Activated naive CD4-positive, alpha-beta T cell treated with anti-CD3 and anti-CD28 coated beads, Interleukin-2, amount 10 ng/mL, durations not matched to agents 7 days and 5 days (primary cell): ENCODE data around the gene MCC.

ENCODE experiments used
- CTCF ChIA-PET: fragments of 350-600 bp; sonication (Branson Sonifier 250); formaldehyde crosslinking; loops from one replicate; lab custom pipeline; 2021; ENCODE audit warnings: antibody characterized with exemption; lab: Charles Lee
- DNase-seq: peaks from one replicate; pipeline ENCODE4 v3.0.0-alpha.2; 2020
- H3K27ac Mint-ChIP-seq: one replicate; pipeline ENCODE4 v1.8.0; 2021; ENCODE audit warnings: mild to moderate bottlenecking, moderate library complexity, mixed read lengths
- H3K27me3 Mint-ChIP-seq: one replicate; pipeline ENCODE4 v1.8.0; 2021; ENCODE audit warnings: mild to moderate bottlenecking, mixed read lengths
- H3K36me3 Mint-ChIP-seq: one replicate; pipeline ENCODE4 v1.8.0; 2021; ENCODE audit warnings: mixed read lengths
- H3K4me1 Mint-ChIP-seq: one replicate; pipeline ENCODE4 v1.8.0; 2021; ENCODE audit warnings: mixed read lengths
- H3K4me3 Mint-ChIP-seq: one replicate; pipeline ENCODE4 v1.8.0; 2021; ENCODE audit warnings: mild to moderate bottlenecking, moderate library complexity, mixed read lengths
- H3K9me3 Mint-ChIP-seq: one replicate; pipeline ENCODE4 v1.8.0; 2021; ENCODE audit warnings: mixed read lengths

MCC gene

GRCh38 chr5:113027015-113027414 lies 461.2 kb downstream of the MCC start:
- CTCF ChIA-PET: no interaction called here
- Mint-ChIP-seq H3K4me3 (no peak overlapping the region), H3K27ac (peak overlapping the region; percentile 64), H3K36me3 (peaks cover 47% of the 10 kb centered on the region), H3K4me1 (peaks cover 27% of the 10 kb centered on the region), H3K9me3 (no peaks in the 10 kb centered on the region), H3K27me3 (no peaks in the 10 kb centered on the region)
- DNase-seq: no peak

- DNase-seq: no peak
- H3K4me1 Mint-ChIP-seq: peaks cover 34% of the 10 kb centered on the region
- H3K27ac Mint-ChIP-seq: no peak overlapping the region
- H3K36me3 Mint-ChIP-seq: peaks cover 54% of the 10 kb centered on the region
- CTCF ChIA-PET: no interaction called here
- no peaks in the 10 kb centered on the region for H3K27me3 Mint-ChIP-seq
- no peaks in the 10 kb centered on the region for H3K9me3 Mint-ChIP-seq
- H3K4me3 Mint-ChIP-seq: no peak overlapping the region
Measured at GRCh38 chr5:113026211-113026610, 462.0 kb downstream of the MCC start.

- CTCF ChIA-PET: no interaction called here
- DNase-seq: no peak
- H3K36me3 Mint-ChIP-seq: peaks cover 60% of the 10 kb centered on the region
- no peaks in the 10 kb centered on the region for H3K27me3 Mint-ChIP-seq
- peak overlapping the region; percentile 60 for H3K27ac Mint-ChIP-seq
- peaks cover 40% of the 10 kb centered on the region for H3K4me1 Mint-ChIP-seq
- no peak overlapping the region for H3K4me3 Mint-ChIP-seq
- H3K9me3 Mint-ChIP-seq: no peaks in the 10 kb centered on the region
Measured at GRCh38 chr5:113025596-113025995, 462.7 kb downstream of the MCC start.

GRCh38 chr5:113024076-113024697 lies 464.1 kb downstream of the MCC start:
- H3K4me3 Mint-ChIP-seq: no peak overlapping the region
- H3K27ac Mint-ChIP-seq: peak overlapping the region; percentile 94
- H3K27me3 Mint-ChIP-seq: no peaks in the 10 kb centered on the region
- H3K36me3 Mint-ChIP-seq: peaks cover 60% of the 10 kb centered on the region
- peaks cover 53% of the 10 kb centered on the region for H3K4me1 Mint-ChIP-seq
- H3K9me3 Mint-ChIP-seq: no peaks in the 10 kb centered on the region
- no peak for DNase-seq
- CTCF ChIA-PET: interaction anchor here (0.5 to 1.4 kb wide), 2 partner anchors 28 to 472 kb away, joined by 3 to 6 read pairs; no protein-coding TSS in a partner anchor

- Mint-ChIP-seq H3K4me1 (peaks cover 68% of the 10 kb centered on the region), H3K9me3 (no peaks in the 10 kb centered on the region), H3K27me3 (no peaks in the 10 kb centered on the region), H3K4me3 (peak overlapping the region; percentile 55), H3K36me3 (peaks cover 71% of the 10 kb centered on the region), H3K27ac (peak overlapping the region; percentile 94)
- no peak for DNase-seq
- CTCF ChIA-PET: interaction anchor here (0.7 to 1.4 kb wide), 4 partner anchors 18 to 314 kb away, joined by 3 to 6 read pairs (median 4); no protein-coding TSS in a partner anchor
Measured at GRCh38 chr5:113022661-113023060, 465.6 kb downstream of the MCC start.

GRCh38 chr5:113020461-113021273 lies 467.6 kb downstream of the MCC start:
- Mint-ChIP-seq H3K36me3 (peaks cover 65% of the 10 kb centered on the region), H3K9me3 (no peaks in the 10 kb centered on the region), H3K27ac (peak overlapping the region; percentile 92), H3K27me3 (no peaks in the 10 kb centered on the region), H3K4me3 (peak overlapping the region; percentile 40), H3K4me1 (peaks cover 73% of the 10 kb centered on the region)
- CTCF ChIA-PET: interaction anchor here (1.4 kb wide), 1 partner anchor 24 kb away, joined by 7 read pairs; no protein-coding TSS in a partner anchor
- DNase-seq: peak; percentile 37

- no peak for DNase-seq
- peaks cover 73% of the 10 kb centered on the region for H3K36me3 Mint-ChIP-seq
- no peak overlapping the region for H3K4me3 Mint-ChIP-seq
- CTCF ChIA-PET: interaction anchor here (1.1 to 2.0 kb wide), 3 partner anchors 22 to 319 kb away, joined by 3 to 7 read pairs (median 3); no protein-coding TSS in a partner anchor
- H3K4me1 Mint-ChIP-seq: peaks cover 58% of the 10 kb centered on the region
- H3K9me3 Mint-ChIP-seq: no peaks in the 10 kb centered on the region
- H3K27ac Mint-ChIP-seq: peak overlapping the region; percentile 52
- H3K27me3 Mint-ChIP-seq: no peaks in the 10 kb centered on the region
Measured at GRCh38 chr5:113017881-113018635, 470.2 kb downstream of the MCC start.

GRCh38 chr5:113005454-113005853 lies 482.8 kb downstream of the MCC start:
- Mint-ChIP-seq H3K36me3 (peaks cover 61% of the 10 kb centered on the region), H3K9me3 (no peaks in the 10 kb centered on the region)
- CTCF ChIA-PET: interaction anchor here (1.1 kb wide), 1 partner anchor 10 kb away, joined by 4 read pairs; no protein-coding TSS in a partner anchor

GRCh38 chr5:113003763-113004162 lies 484.5 kb downstream of the MCC start:
- Mint-ChIP-seq H3K36me3 (peaks cover 58% of the 10 kb centered on the region), H3K9me3 (no peaks in the 10 kb centered on the region), H3K27ac (no peak overlapping the region), H3K4me3 (no peak overlapping the region), H3K4me1 (no peaks in the 10 kb centered on the region), H3K27me3 (no peaks in the 10 kb centered on the region)
- CTCF ChIA-PET: no interaction called here
- DNase-seq: no peak

More at GRCh38 chr5:113005454-113005853, 482.8 kb downstream of the MCC start:
- H3K4me3 Mint-ChIP-seq: no peak overlapping the region
- no peaks in the 10 kb centered on the region for H3K4me1 Mint-ChIP-seq
- H3K27ac Mint-ChIP-seq: no peak overlapping the region
- no peak for DNase-seq
- no peaks in the 10 kb centered on the region for H3K27me3 Mint-ChIP-seq

GRCh38 chr5:113002423-113002822 lies 485.8 kb downstream of the MCC start:
- Mint-ChIP-seq H3K27me3 (no peaks in the 10 kb centered on the region), H3K9me3 (no peaks in the 10 kb centered on the region), H3K4me1 (no peaks in the 10 kb centered on the region), H3K27ac (no peak overlapping the region), H3K36me3 (peaks cover 50% of the 10 kb centered on the region), H3K4me3 (no peak overlapping the region)
- CTCF ChIA-PET: interaction anchor here (0.6 to 1.2 kb wide), 2 partner anchors 31 to 328 kb away, joined by 3 to 4 read pairs; no protein-coding TSS in a partner anchor
- no peak for DNase-seq

GRCh38 chr5:113000466-113000865 lies 487.8 kb downstream of the MCC start:
- Mint-ChIP-seq H3K36me3 (peaks cover 50% of the 10 kb centered on the region), H3K27ac (no peak overlapping the region)
- CTCF ChIA-PET: no interaction called here

GRCh38 chr5:112998296-112998695 lies 490.0 kb downstream of the MCC start:
- Mint-ChIP-seq H3K27ac (no peak overlapping the region), H3K4me3 (no peak overlapping the region), H3K4me1 (peaks cover 5% of the 10 kb centered on the region), H3K9me3 (no peaks in the 10 kb centered on the region), H3K27me3 (no peaks in the 10 kb centered on the region), H3K36me3 (peaks cover 43% of the 10 kb centered on the region)
- DNase-seq: no peak
- CTCF ChIA-PET: interaction anchor here (1.3 to 4.5 kb wide), 2 partner anchors 33 to 337 kb away, joined by 3 to 35 read pairs; no protein-coding TSS in a partner anchor

More at GRCh38 chr5:113000466-113000865, 487.8 kb downstream of the MCC start:
- Mint-ChIP-seq H3K9me3 (no peaks in the 10 kb centered on the region), H3K27me3 (no peaks in the 10 kb centered on the region), H3K4me1 (peaks cover 3% of the 10 kb centered on the region), H3K4me3 (no peak overlapping the region)
- no peak for DNase-seq

GRCh38 chr5:112996830-112997374 lies 491.4 kb downstream of the MCC start:
- Mint-ChIP-seq H3K4me3 (no peak overlapping the region), H3K27me3 (no peaks in the 10 kb centered on the region), H3K4me1 (peaks cover 6% of the 10 kb centered on the region), H3K36me3 (peaks cover 38% of the 10 kb centered on the region), H3K27ac (no peak overlapping the region), H3K9me3 (no peaks in the 10 kb centered on the region)
- CTCF ChIA-PET: interaction anchor here (0.7 to 4.5 kb wide), 43 partner anchors 10 to 609 kb away, joined by 3 to 42 read pairs (median 5); no protein-coding TSS in a partner anchor
- DNase-seq: no peak
